Transverse colon (tissue), 4 donors: ENCODE measurements around the gene LGALS12.

Source experiments
- EP300 ChIP-seq: sonication (generic); formaldehyde crosslinking; IDR thresholded peaks from one replicate; pipeline ENCODE4 v1.6.1; 2017; ENCODE audit warnings: antibody characterized with exemption, low read depth
- POLR2A ChIP-seq: fragments of 450-650 bp; IDR thresholded peaks from one replicate; pipeline ENCODE4 v1.6.1; 2016; ENCODE audit warnings: antibody characterized with exemption, mild to moderate bottlenecking, moderate library complexity
- POLR2AphosphoS5 ChIP-seq, 3 donors: sonication (generic); formaldehyde crosslinking; IDR thresholded peaks; one replicate each; pipeline ENCODE4 v1.6.1; 2016; ENCODE audit warnings: antibody characterized with exemption in 3 of 3
- TF ChIP-seq, protein P1 (sequence below), 5 experiments: fragments of 200-600 bp in 3 of 5; fragments of 450-650 bp in 2 of 5; sonication (generic) in 3 of 5; IDR thresholded peaks; 1 replicate in 2 of 5; 2 replicates in 3 of 5; pipeline ENCODE4 v1.5.1; 2016 to 2017; ENCODE audit warnings: antibody characterized with exemption in 5 of 5, inconsistent platforms in 3 of 5, mild to moderate bottlenecking in 2 of 5, moderate library complexity in 1 of 5

DNA sequence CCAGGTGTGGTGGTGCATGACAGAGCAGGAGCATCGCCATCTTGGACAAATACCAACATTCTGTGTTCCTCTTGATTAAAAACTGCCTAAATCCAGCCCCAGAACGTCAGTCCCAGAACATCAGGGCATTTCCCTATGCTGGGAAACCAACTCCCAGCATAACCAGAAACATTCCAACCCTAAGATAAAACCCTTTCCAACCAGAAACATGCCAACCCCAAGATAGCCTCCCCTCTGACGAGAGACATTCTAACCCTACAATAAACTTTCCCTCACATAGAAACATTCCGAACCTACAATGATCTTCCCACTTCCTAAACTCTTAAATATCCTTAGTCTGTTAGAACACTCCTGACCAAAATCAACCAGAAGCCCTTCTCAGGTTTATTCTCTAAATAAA lies 42.3 kb downstream of the LGALS12 start:
- TF ChIP-seq, protein P1, sequence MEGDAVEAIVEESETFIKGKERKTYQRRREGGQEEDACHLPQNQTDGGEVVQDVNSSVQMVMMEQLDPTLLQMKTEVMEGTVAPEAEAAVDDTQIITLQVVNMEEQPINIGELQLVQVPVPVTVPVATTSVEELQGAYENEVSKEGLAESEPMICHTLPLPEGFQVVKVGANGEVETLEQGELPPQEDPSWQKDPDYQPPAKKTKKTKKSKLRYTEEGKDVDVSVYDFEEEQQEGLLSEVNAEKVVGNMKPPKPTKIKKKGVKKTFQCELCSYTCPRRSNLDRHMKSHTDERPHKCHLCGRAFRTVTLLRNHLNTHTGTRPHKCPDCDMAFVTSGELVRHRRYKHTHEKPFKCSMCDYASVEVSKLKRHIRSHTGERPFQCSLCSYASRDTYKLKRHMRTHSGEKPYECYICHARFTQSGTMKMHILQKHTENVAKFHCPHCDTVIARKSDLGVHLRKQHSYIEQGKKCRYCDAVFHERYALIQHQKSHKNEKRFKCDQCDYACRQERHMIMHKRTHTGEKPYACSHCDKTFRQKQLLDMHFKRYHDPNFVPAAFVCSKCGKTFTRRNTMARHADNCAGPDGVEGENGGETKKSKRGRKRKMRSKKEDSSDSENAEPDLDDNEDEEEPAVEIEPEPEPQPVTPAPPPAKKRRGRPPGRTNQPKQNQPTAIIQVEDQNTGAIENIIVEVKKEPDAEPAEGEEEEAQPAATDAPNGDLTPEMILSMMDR (IDR thresholded peaks at IDR 0.05): no peak
- TF ChIP-seq EP300: no peak
- TF ChIP-seq POLR2A: no peak
- TF ChIP-seq POLR2AphosphoS5 (IDR thresholded peaks at IDR 0.05): no peak
